ENCODE data around the gene SLC7A7.

SLC7A7 gene

DNA sequence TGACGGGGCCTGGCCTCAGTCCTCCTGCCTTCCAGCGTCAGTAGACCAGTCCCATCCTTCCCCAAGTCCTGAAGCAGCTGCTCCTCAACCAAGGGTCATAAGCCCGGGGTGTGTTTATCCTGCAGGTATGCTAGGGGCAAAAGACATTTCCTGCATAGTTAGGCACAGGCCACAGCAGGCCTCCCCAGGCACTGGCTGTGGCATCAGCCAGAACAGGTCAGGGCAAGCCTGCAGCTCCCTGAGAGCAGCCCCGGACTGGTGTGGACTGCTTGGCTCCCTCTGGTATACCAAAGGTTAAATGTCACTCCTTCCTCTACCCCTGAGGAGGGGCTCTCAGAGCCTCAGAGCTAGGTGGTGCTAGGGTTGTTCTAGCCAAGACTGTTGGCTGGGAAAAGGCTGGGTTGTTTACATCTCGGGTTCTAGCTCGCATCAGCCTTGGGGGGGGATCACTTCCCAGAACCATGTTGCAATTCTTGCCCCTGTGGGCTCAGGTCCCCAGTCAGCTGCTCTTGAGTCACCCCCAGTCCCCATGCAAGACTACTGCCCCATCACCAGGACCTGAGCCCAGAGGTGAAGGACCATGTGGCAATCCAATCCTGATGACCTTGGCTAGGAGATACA is 24.0 kb upstream of the SLC7A7 start:
- peak overlapping the region; percentile 80 for H2AFZ ChIP-seq
- H3K36me3 ChIP-seq (ENCODE audit: control insufficient read depth, insufficient read depth, low read length), result no peaks in the 10 kb centered on the region
- no peaks in the 10 kb centered on the region for H3K27me3 ChIP-seq (ENCODE audit: control insufficient read depth, insufficient read depth, low read length)
- H3K4me1 ChIP-seq, result peaks cover 13% of the 10 kb centered on the region
- TF ChIP-seq, protein P1, sequence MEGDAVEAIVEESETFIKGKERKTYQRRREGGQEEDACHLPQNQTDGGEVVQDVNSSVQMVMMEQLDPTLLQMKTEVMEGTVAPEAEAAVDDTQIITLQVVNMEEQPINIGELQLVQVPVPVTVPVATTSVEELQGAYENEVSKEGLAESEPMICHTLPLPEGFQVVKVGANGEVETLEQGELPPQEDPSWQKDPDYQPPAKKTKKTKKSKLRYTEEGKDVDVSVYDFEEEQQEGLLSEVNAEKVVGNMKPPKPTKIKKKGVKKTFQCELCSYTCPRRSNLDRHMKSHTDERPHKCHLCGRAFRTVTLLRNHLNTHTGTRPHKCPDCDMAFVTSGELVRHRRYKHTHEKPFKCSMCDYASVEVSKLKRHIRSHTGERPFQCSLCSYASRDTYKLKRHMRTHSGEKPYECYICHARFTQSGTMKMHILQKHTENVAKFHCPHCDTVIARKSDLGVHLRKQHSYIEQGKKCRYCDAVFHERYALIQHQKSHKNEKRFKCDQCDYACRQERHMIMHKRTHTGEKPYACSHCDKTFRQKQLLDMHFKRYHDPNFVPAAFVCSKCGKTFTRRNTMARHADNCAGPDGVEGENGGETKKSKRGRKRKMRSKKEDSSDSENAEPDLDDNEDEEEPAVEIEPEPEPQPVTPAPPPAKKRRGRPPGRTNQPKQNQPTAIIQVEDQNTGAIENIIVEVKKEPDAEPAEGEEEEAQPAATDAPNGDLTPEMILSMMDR (IDR thresholded peaks at IDR 0.05), result no peak
- peaks cover 15% of the 10 kb centered on the region for H3K79me2 ChIP-seq
- peak overlapping the region; percentile 77 for H3K27ac ChIP-seq
- H3K4me2 ChIP-seq (ENCODE audit: low read length), result no peak overlapping the region
- no peak overlapping the region for H3K9ac ChIP-seq
- H3K9me3 ChIP-seq (ENCODE audit: control insufficient read depth, low read length), result no peaks in the 10 kb centered on the region
- no peak overlapping the region for H3K4me3 ChIP-seq (ENCODE audit: low read depth, low read length)

DNA sequence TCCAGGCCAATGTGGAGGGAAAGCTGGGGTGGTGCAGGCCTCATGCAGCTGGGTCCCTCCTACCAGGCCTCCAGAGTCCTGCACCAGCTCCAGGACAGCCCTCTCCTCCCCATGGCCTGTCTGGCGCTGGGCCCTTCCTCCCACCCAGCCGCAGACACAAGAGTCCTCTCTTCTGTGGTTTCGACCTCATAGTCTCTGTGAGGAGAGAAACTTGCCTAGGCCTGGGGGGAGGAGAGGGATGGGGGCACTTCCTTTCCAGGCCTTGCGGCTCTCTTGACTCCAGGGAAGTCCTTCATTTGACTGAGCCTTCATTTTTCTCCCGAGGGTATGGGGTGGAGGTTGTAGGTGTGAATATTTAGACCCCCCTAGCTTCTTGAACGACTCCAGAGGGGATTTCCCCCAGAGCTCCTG is 23.4 kb upstream of the SLC7A7 start:
- H3K9ac ChIP-seq, result no peak overlapping the region
- H3K4me3 ChIP-seq (ENCODE audit: low read depth, low read length), result peak overlapping the region; percentile 87
- H3K79me2 ChIP-seq, result peaks cover 15% of the 10 kb centered on the region
- peaks cover 13% of the 10 kb centered on the region for H3K4me1 ChIP-seq
- H3K4me2 ChIP-seq (ENCODE audit: low read length), result peak overlapping the region; percentile 93
- TF ChIP-seq, protein P1 (IDR thresholded peaks at IDR 0.05), result no peak
- no peaks in the 10 kb centered on the region for H3K36me3 ChIP-seq (ENCODE audit: control insufficient read depth, insufficient read depth, low read length)
- peak overlapping the region; percentile 80 for H2AFZ ChIP-seq
- H3K27me3 ChIP-seq (ENCODE audit: control insufficient read depth, insufficient read depth, low read length), result no peaks in the 10 kb centered on the region
- no peaks in the 10 kb centered on the region for H3K9me3 ChIP-seq (ENCODE audit: control insufficient read depth, low read length)
- H3K27ac ChIP-seq, result peak overlapping the region; percentile 77

DNA sequence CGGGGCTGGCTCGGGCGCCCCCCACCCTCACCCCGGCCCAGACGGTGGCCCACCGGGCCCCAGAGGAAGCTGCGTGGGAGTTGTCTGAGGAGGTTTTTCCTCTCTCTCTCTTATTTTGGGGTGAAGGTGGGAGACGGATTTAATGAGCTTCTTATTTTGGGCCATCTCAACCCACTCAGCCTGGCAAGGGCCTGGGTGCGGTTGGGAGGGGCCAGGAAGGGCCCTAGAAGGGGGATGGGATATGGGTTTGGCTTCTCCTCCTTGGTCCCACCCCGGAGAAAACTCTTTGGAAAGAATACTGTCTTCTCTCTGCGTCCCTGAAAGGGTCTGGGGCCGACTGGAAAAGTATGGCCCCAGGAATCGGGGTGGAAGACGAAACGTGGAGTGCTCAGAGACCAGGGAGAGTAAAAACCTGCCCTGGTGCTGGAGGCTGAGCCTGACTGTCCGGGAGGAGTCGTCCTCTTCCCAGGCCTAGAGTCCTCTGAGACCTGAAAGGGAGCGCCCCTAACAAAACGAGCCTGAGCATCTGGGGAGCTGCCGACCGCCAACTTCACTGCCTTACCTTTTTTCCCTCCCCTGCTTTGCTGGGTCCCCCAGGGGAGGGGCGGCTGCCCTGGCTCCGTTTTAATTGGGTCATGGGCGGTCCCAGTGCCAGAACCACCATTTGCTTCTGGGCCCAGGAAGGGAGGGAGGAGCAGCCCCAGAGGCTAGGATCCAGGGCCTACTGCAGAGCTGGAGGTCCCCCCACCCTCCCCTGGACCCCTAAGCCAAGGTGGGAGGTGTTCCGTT is 22.7 kb upstream of the SLC7A7 start:
- Histone ChIP-seq H3K27me3 (ENCODE audit: control insufficient read depth, insufficient read depth, low read length) (no peaks in the 10 kb centered on the region), H3K9me3 (ENCODE audit: control insufficient read depth, low read length) (no peaks in the 10 kb centered on the region), H3K27ac (peak overlapping the region; percentile 77), H3K79me2 (peaks cover 15% of the 10 kb centered on the region), H2AFZ (peak overlapping the region; percentile 80), H3K9ac (peak overlapping the region; percentile 93), H3K4me1 (peaks cover 13% of the 10 kb centered on the region), H3K4me2 (ENCODE audit: low read length) (peak overlapping the region; percentile 93), H3K36me3 (ENCODE audit: control insufficient read depth, insufficient read depth, low read length) (no peaks in the 10 kb centered on the region), H3K4me3 (ENCODE audit: low read depth, low read length) (peak overlapping the region; percentile 87)
- TF ChIP-seq, protein P1 (IDR thresholded peaks at IDR 0.05), result no peak

DNA sequence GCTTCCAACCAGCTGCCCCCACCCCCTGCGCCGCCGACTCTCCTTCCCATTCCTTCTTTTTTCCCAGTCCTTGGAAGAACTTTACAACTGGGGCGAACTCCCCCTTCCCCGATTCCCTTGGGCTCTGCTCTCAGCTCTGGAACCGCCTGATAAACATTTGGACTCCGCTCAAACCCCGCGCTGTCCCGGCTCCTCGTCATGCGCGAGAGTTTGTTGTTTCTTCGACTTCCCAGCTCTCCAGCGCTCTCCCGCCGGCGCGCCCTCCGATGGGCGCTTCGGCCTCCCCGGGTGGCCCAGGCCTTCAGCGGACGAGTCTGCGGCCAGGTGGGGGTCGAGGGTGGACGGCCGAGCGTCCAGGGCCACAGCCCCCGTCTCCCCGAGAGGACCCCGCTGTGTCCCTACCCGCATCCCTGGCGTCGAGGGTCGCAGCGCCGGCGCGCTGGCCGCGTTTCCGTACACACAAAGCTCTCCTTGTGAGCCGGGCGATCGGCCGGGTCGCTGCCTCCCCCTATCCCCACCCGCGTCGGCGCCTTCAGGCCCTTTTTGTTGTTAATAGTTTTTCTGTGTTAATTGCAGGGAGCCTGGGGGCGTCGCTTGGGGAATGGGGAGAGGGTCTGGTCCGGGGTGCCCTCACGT is 22.0 kb upstream of the SLC7A7 start:
- Histone ChIP-seq H3K36me3 (ENCODE audit: control insufficient read depth, insufficient read depth, low read length) (no peaks in the 10 kb centered on the region), H3K4me3 (ENCODE audit: low read depth, low read length) (peak overlapping the region; percentile 87), H3K9me3 (ENCODE audit: control insufficient read depth, low read length) (no peaks in the 10 kb centered on the region), H3K27ac (peak overlapping the region; percentile 77), H3K4me2 (ENCODE audit: low read length) (peak overlapping the region; percentile 93), H3K79me2 (peaks cover 15% of the 10 kb centered on the region), H3K4me1 (peaks cover 13% of the 10 kb centered on the region), H3K9ac (peak overlapping the region; percentile 93), H3K27me3 (ENCODE audit: control insufficient read depth, insufficient read depth, low read length) (no peaks in the 10 kb centered on the region), H2AFZ (peak overlapping the region; percentile 80)
- TF ChIP-seq, protein P1 (IDR thresholded peaks at IDR 0.05), result peak; percentile 19

Data from parathyroid adenoma (tissue), 2 donors.